Heart left ventricle (tissue), 13 donors: Measurements from ENCODE around the gene NECTIN2.

Experiments
- POLR2A ChIP-seq, 2 donors: fragments of 450-650 bp; IDR thresholded peaks; one replicate each; pipeline ENCODE4 v1.6.1; 2017; ENCODE audit warnings: antibody characterized with exemption in 2 of 2, mild to moderate bottlenecking in 2 of 2, moderate library complexity in 2 of 2
- TF ChIP-seq, protein P1 (sequence below), 12 donors: fragments of 200-600 bp; sonication (generic) in 4 of 12; IDR thresholded peaks; one replicate each; pipeline versions ENCODE4 v1.5.0 to v1.8.0; 2018 to 2022; ENCODE audit warnings: antibody characterized with exemption in 12 of 12, mild to moderate bottlenecking in 5 of 12
- donor health status: ischemic (EF 13 %, LVEDD 7.1; RV severe dilation, severe dysfunction).
- donor health status: DM: no; HTN: yes; CAD: no.
- donor health status: DM: no; HTN: no; CAD: no.
- donor health status: ischemic (EF 25% LVEDD 6.9; RV normal size, moderate dysfunction).
- donor health status: ischemic (EF 25% LVEDD 5.7; RV mildly dilated, moderate dysfunction).
- donor health status: ischemic (EF 35%, LVEDD 5.7; RV mildly dilated, moderate dysfunction).
- donor health status: nonischemic (EF 11% LVEDD 7.7; RV severe dilation, severe dysfunction).
- donor health status: DM: yes; HTN: yes; CAD: no.
- donor health status: PGD.
- donor health status: ischemic (EF 29% LVEDD 5.4; RV normal size, mild dysfunction).
- donor health status: nonischemic (EF 23%, LVEDD 6.1; RV moderate dilation, normal function).

DNA sequence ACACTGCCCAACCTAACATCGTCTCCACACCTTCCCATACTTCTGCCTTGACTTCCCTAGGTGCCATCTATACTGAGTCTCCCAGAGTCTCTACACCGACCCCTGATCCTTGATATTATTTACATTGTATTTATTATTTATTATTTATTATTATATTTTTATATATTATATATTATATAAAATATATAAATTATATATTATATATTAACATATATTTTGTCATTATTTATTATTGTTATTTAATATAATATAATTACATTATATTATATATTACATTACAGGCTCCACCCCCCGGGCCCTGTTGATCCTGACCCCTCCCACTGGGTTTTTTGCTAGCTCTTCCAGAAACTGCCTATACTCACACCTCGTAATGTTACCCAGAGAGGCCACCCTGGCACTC is 26.6 kb downstream of the NECTIN2 start:
- TF ChIP-seq, protein P1, sequence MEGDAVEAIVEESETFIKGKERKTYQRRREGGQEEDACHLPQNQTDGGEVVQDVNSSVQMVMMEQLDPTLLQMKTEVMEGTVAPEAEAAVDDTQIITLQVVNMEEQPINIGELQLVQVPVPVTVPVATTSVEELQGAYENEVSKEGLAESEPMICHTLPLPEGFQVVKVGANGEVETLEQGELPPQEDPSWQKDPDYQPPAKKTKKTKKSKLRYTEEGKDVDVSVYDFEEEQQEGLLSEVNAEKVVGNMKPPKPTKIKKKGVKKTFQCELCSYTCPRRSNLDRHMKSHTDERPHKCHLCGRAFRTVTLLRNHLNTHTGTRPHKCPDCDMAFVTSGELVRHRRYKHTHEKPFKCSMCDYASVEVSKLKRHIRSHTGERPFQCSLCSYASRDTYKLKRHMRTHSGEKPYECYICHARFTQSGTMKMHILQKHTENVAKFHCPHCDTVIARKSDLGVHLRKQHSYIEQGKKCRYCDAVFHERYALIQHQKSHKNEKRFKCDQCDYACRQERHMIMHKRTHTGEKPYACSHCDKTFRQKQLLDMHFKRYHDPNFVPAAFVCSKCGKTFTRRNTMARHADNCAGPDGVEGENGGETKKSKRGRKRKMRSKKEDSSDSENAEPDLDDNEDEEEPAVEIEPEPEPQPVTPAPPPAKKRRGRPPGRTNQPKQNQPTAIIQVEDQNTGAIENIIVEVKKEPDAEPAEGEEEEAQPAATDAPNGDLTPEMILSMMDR (IDR thresholded peaks at IDR 0.05) = no peak
- no peak for TF ChIP-seq POLR2A (IDR thresholded peaks at IDR 0.05)
